MM.1S (cell line): ENCODE results near the gene LDB1.

Experiments
- DNase-seq: peaks from one replicate; pipeline ENCODE4 v3.0.0-alpha.2; 2015
- H2AFZ ChIP-seq: fragments of 300-600 bp; sonication (generic); 2 replicates; pipeline ENCODE4 v1.6.0; 2016; ENCODE audit warnings: antibody characterized with exemption, low read length
- H3F3A ChIP-seq: fragments of 300-600 bp; sonication (generic); 2 replicates; pipeline ENCODE4 v1.6.1; 2016; ENCODE audit warnings: mild to moderate bottlenecking, antibody characterized with exemption, low read length, moderate library complexity, mixed read lengths; ENCODE audit not compliant: insufficient read depth
- H3K27ac ChIP-seq: fragments of 300-600 bp; sonication (generic); 2 replicates; pipeline ENCODE4 v1.5.1; 2016; ENCODE audit warnings: mild to moderate bottlenecking, low read length
- H3K27me3 ChIP-seq: fragments of 300-600 bp; sonication (generic); replicated peaks from 2 replicates; pipeline ENCODE4 v1.6.0; 2016; ENCODE audit warnings: low read length; ENCODE audit not compliant: insufficient read depth
- H3K36me3 ChIP-seq: fragments of 300-600 bp; sonication (generic); replicated peaks from 2 replicates; pipeline ENCODE4 v1.6.1; 2016; ENCODE audit warnings: mild to moderate bottlenecking, low read length, mixed read lengths; ENCODE audit not compliant: insufficient read depth
- H3K4me1 ChIP-seq: fragments of 300-600 bp; sonication (generic); 2 replicates; pipeline ENCODE4 v1.6.1; 2016; ENCODE audit warnings: low read length, mixed read lengths
- H3K4me2 ChIP-seq: fragments of 300-600 bp; sonication (generic); 2 replicates; pipeline ENCODE4 v1.6.0; 2016; ENCODE audit warnings: low read depth, low read length
- H3K4me3 ChIP-seq: fragments of 300-600 bp; sonication (generic); 2 replicates; pipeline ENCODE4 v1.5.1; 2016; ENCODE audit warnings: low read length, mixed read lengths
- H3K79me2 ChIP-seq: fragments of 300-600 bp; sonication (generic); 2 replicates; pipeline ENCODE4 v1.6.1; 2016; ENCODE audit warnings: mixed run types, low read length, mixed read lengths
- H3K9ac ChIP-seq: fragments of 300-600 bp; sonication (generic); 2 replicates; pipeline ENCODE4 v1.6.1; 2016; ENCODE audit warnings: low read length, mixed read lengths
- H3K9me2 ChIP-seq: fragments of 300-600 bp; sonication (generic); replicated peaks from 2 replicates; pipeline ENCODE4 v1.6.1; 2016; ENCODE audit warnings: mild to moderate bottlenecking, low read length, mixed read lengths; ENCODE audit not compliant: insufficient read depth
- H3K9me3 ChIP-seq: fragments of 300-600 bp; sonication (generic); replicated peaks from 2 replicates; pipeline ENCODE4 v1.6.1; 2016; ENCODE audit warnings: mild to moderate bottlenecking, low read length, mixed read lengths; ENCODE audit not compliant: insufficient read depth
- H4K20me1 ChIP-seq: fragments of 300-600 bp; sonication (generic); 2 replicates; pipeline ENCODE4 v1.6.1; 2016; ENCODE audit warnings: mild to moderate bottlenecking, low read length, moderate library complexity, mixed read lengths; ENCODE audit not compliant: insufficient read depth
- CTCF ChIP-seq: fragments of 300-600 bp; sonication (generic); IDR thresholded peaks from 2 replicates; pipeline ENCODE4 v1.5.1; 2016; ENCODE audit warnings: antibody characterized with exemption, low read length, mixed read lengths
- EZH2 ChIP-seq: fragments of 300-600 bp; sonication (generic); optimal IDR thresholded peaks from 2 replicates; pipeline ENCODE3; 2017; ENCODE audit warnings: low read depth, mild to moderate bottlenecking, antibody characterized with exemption, low read length, mixed read lengths
- EZH2phosphoT487 ChIP-seq: fragments of 300-600 bp; sonication (generic); IDR thresholded peaks from 2 replicates; pipeline ENCODE4 v1.6.1; 2018; ENCODE audit warnings: antibody characterized with exemption, low read length

Gene LDB1

GRCh38 chr10:102106998-102107397 is 13.2 kb downstream of the LDB1 start:
- H3K9ac ChIP-seq: no peak overlapping the region
- no peak for DNase-seq
- no peaks in the 10 kb centered on the region for H3F3A ChIP-seq
- no peak overlapping the region for H2AFZ ChIP-seq
- no peak for TF ChIP-seq CTCF
- no peak for TF ChIP-seq EZH2
- TF ChIP-seq EZH2phosphoT487: no peak
- H3K4me2 ChIP-seq: no peak overlapping the region
- no peak overlapping the region for H3K27ac ChIP-seq
- no peaks in the 10 kb centered on the region for H4K20me1 ChIP-seq
- peaks cover 3% of the 10 kb centered on the region; the same call in 1 of the 2 replicates for H3K36me3 ChIP-seq
- H3K9me3 ChIP-seq: no peaks in the 10 kb centered on the region
- no peaks in the 10 kb centered on the region for H3K4me1 ChIP-seq
- H3K79me2 ChIP-seq: peaks cover 3% of the 10 kb centered on the region; the same call in 1 of the 2 replicates
- no peak overlapping the region for H3K4me3 ChIP-seq
- H3K27me3 ChIP-seq: no peaks in the 10 kb centered on the region
- no peaks in the 10 kb centered on the region for H3K9me2 ChIP-seq

GRCh38 chr10:102102421-102102820 is 17.7 kb downstream of the LDB1 start:
- Histone ChIP-seq H3K9ac (no peak overlapping the region), H3K9me3 (no peaks in the 10 kb centered on the region), H4K20me1 (no peaks in the 10 kb centered on the region), H3K4me2 (no peak overlapping the region), H3K4me1 (no peaks in the 10 kb centered on the region), H3K79me2 (no peaks in the 10 kb centered on the region), H3K36me3 (no peaks in the 10 kb centered on the region), H3K4me3 (no peak overlapping the region), H3K27ac (no peak overlapping the region), H3K27me3 (no peaks in the 10 kb centered on the region), H3F3A (no peaks in the 10 kb centered on the region), H3K9me2 (no peaks in the 10 kb centered on the region), H2AFZ (no peak overlapping the region)
- no peak for DNase-seq
- TF ChIP-seq EZH2 (no peak), EZH2phosphoT487 (no peak)

GRCh38 chr10:102101152-102101551 is 19.0 kb downstream of the LDB1 start:
- Histone ChIP-seq H4K20me1 (no peaks in the 10 kb centered on the region), H3K4me2 (no peak overlapping the region), H3K9me2 (no peaks in the 10 kb centered on the region), H3K4me1 (no peaks in the 10 kb centered on the region), H3K27me3 (no peaks in the 10 kb centered on the region), H3K27ac (no peak overlapping the region), H3K79me2 (no peaks in the 10 kb centered on the region), H3K4me3 (no peak overlapping the region), H3K36me3 (no peaks in the 10 kb centered on the region), H3K9me3 (no peaks in the 10 kb centered on the region), H2AFZ (no peak overlapping the region), H3F3A (no peaks in the 10 kb centered on the region), H3K9ac (no peak overlapping the region)
- DNase-seq: no peak
- no peak for TF ChIP-seq EZH2phosphoT487
- TF ChIP-seq CTCF: no peak
- no peak for TF ChIP-seq EZH2

GRCh38 chr10:102096449-102096848 is 23.7 kb downstream of the LDB1 start:
- H3K27ac ChIP-seq: no peak overlapping the region
- no peaks in the 10 kb centered on the region for H3F3A ChIP-seq
- H3K4me3 ChIP-seq: no peak overlapping the region
- no peaks in the 10 kb centered on the region for H4K20me1 ChIP-seq
- H3K79me2 ChIP-seq: no peaks in the 10 kb centered on the region
- TF ChIP-seq CTCF: no peak
- no peak for TF ChIP-seq EZH2
- TF ChIP-seq EZH2phosphoT487: no peak
- no peaks in the 10 kb centered on the region for H3K4me1 ChIP-seq
- no peaks in the 10 kb centered on the region for H3K27me3 ChIP-seq
- no peaks in the 10 kb centered on the region for H3K36me3 ChIP-seq
- no peaks in the 10 kb centered on the region for H3K9me3 ChIP-seq
- H3K9me2 ChIP-seq: no peaks in the 10 kb centered on the region
- H3K9ac ChIP-seq: no peak overlapping the region
- no peak overlapping the region for H3K4me2 ChIP-seq
- DNase-seq: no peak
- no peak overlapping the region for H2AFZ ChIP-seq
